AG09309 (cell line): ENCODE data around the gene AGL.
"Not testable (repeated sequence)": the region's sequence is repeated elsewhere in the genome, so short reads cannot be mapped to it uniquely, and the experiment has no call there.

Experiments
- DNase-seq: peaks from one replicate; pipeline ENCODE4 v3.0.0-alpha.2; 2010; ENCODE audit warnings: low read depth
- H3K4me3 ChIP-seq: 2 replicates; pipeline ENCODE4 v1.5.1; 2011; ENCODE audit warnings: mild to moderate bottlenecking, low read depth, low read length, moderate library complexity; ENCODE audit not compliant: control insufficient read depth
- CTCF ChIP-seq: IDR thresholded peaks from 2 replicates; pipeline ENCODE4 v1.5.1; 2011; ENCODE audit warnings: mild to moderate bottlenecking, low read depth, low read length, inconsistent platforms; ENCODE audit not compliant: insufficient read depth, control insufficient read depth; ENCODE audit errors: missing control alignments

The AGL gene

GRCh38 chr1:99950486-99950885, 100.3 kb downstream of the AGL start:
- DNase-seq: no peak
- TF ChIP-seq CTCF: no peak
- H3K4me3 ChIP-seq: no peak overlapping the region

GRCh38 chr1:99952522-99952921, 102.4 kb downstream of the AGL start:
- no peak for DNase-seq
- no peak overlapping the region for H3K4me3 ChIP-seq
- no peak for TF ChIP-seq CTCF

GRCh38 chr1:99955375-99955774, 105.2 kb downstream of the AGL start:
- no peak for TF ChIP-seq CTCF
- DNase-seq: no peak

GRCh38 chr1:99956755-99957154, 106.6 kb downstream of the AGL start:
- DNase-seq: peak; percentile 64
- no peak overlapping the region for H3K4me3 ChIP-seq
- TF ChIP-seq CTCF: peak; percentile 34

More at GRCh38 chr1:99955375-99955774, 105.2 kb downstream of the AGL start:
- no peak overlapping the region for H3K4me3 ChIP-seq

- no peak for DNase-seq
- H3K4me3 ChIP-seq: no peak overlapping the region
- no peak for TF ChIP-seq CTCF
These were observed 107.7 kb downstream of the AGL start for GRCh38 chr1:99957818-99958217.

- DNase-seq, H3K4me3 ChIP-seq: not testable (repeated sequence)
These were observed 109.1 kb downstream of the AGL start for GRCh38 chr1:99959189-99959705.

- not testable (repeated sequence) for H3K4me3 ChIP-seq, DNase-seq
These were observed 110.1 kb downstream of the AGL start for GRCh38 chr1:99960260-99960659.

- H3K4me3 ChIP-seq: no peak overlapping the region
- no peak for TF ChIP-seq CTCF
- DNase-seq: no peak
These were observed 113.1 kb downstream of the AGL start for GRCh38 chr1:99963041-99963795.
